Activated CD4-positive, alpha-beta T cell treated with anti-CD3 and anti-CD28 coated beads for 36 hours (primary cell): ENCODE results near the gene JAKMIP1. TPM values are rescaled to one million over a fixed set of nuclear protein-coding genes. Genes with fewer than 3 reads are reported as not detected.
"Not testable (repeated sequence)": the region's sequence is repeated elsewhere in the genome, so short reads cannot be mapped to it uniquely, and the experiment has no call there.

Source experiments
- ATAC-seq: fragments of 200-7000 bp; cut with Tn5 transposase; one replicate; pipeline ENCODE4 v1.10.0; 2021; ENCODE audit warnings: mild to moderate bottlenecking, moderate library complexity
- CTCF ChIA-PET: fragments of 350-600 bp; sonication (Branson Sonifier 250); formaldehyde crosslinking; loops from one replicate; lab custom pipeline; 2021; ENCODE audit warnings: antibody characterized with exemption; lab: Charles Lee
- POLR2A ChIA-PET: fragments of 350-600 bp; sonication (Branson Sonifier 250); formaldehyde crosslinking; loops from one replicate; lab custom pipeline; 2021; ENCODE audit warnings: antibody characterized with exemption, inconsistent platforms; lab: Charles Lee
- DNase-seq: peaks from one replicate; pipeline ENCODE4 v3.0.0-alpha.2; 2020
- H3K27ac Mint-ChIP-seq: one replicate; pipeline ENCODE4 v1.8.0; 2021; ENCODE audit warnings: mixed read lengths
- H3K27me3 Mint-ChIP-seq: one replicate; pipeline ENCODE4 v1.8.0; 2021; ENCODE audit warnings: mixed read lengths
- H3K36me3 Mint-ChIP-seq: one replicate; pipeline ENCODE4 v1.8.0; 2021; ENCODE audit warnings: low read depth, mixed read lengths
- H3K4me1 Mint-ChIP-seq: one replicate; pipeline ENCODE4 v1.8.0; 2021; ENCODE audit warnings: mixed read lengths
- H3K4me3 Mint-ChIP-seq: one replicate; pipeline ENCODE4 v1.8.0; 2021; ENCODE audit warnings: mild to moderate bottlenecking, moderate library complexity, mixed read lengths
- H3K9me3 Mint-ChIP-seq: one replicate; pipeline ENCODE4 v1.8.0; 2021; ENCODE audit warnings: low read depth, mixed read lengths
- intact Hi-C, 2 experiments: fragments of 100-400 bp; cut with DNase I in 1 of 2; cut with micrococcal nuclease in 1 of 2; formaldehyde crosslinking; loops; one replicate each; pipeline versions ENCODE4 v1.14.2 to v1.15.1; 2022 to 2024; cut with DNase I, micrococcal nuclease
- total RNA-seq, 2 experiments: library from RNA; stranded (reverse); gene quantifications; one replicate each; pipeline ENCODE4 v1.2.3, GENCODE V29; 2021

JAKMIP1 gene
- total RNA-seq, 2 experiments from 2014 or later, result 3.1 to 3.9 TPM

- H3K36me3 Mint-ChIP-seq, POLR2A ChIA-PET, H3K9me3 Mint-ChIP-seq, H3K27ac Mint-ChIP-seq, DNase-seq, H3K4me1 Mint-ChIP-seq, H3K27me3 Mint-ChIP-seq, ATAC-seq, intact Hi-C loops, H3K4me3 Mint-ChIP-seq: not testable (repeated sequence)
- CTCF ChIA-PET, result interaction anchor here (0.6 to 0.7 kb wide), 2 partner anchors 19 to 155 kb away, joined by 3 read pairs; no protein-coding TSS in a partner anchor
Measured at GRCh38 chr4:6209291-6209690, 8.9 kb upstream of the JAKMIP1 start.

GRCh38 chr4:6208416-6208815 is 8.1 kb upstream of the JAKMIP1 start:
- ChIA-PET CTCF (no interaction called here), POLR2A (no interaction called here)
- H3K4me1 Mint-ChIP-seq, result no peaks in the 10 kb centered on the region
- H3K27me3 Mint-ChIP-seq, result peaks cover 5% of the 10 kb centered on the region
- ATAC-seq, result no peak
- H3K4me3 Mint-ChIP-seq, result no peak overlapping the region
- no peaks in the 10 kb centered on the region for H3K36me3 Mint-ChIP-seq
- H3K27ac Mint-ChIP-seq, result no peak overlapping the region
- no peak for DNase-seq
- intact Hi-C loops, result no loop called here
- no peaks in the 10 kb centered on the region for H3K9me3 Mint-ChIP-seq

GRCh38 chr4:6207602-6208001 is 7.3 kb upstream of the JAKMIP1 start:
- intact Hi-C loops, result no loop called here

GRCh38 chr4:6206771-6207290 is 6.5 kb upstream of the JAKMIP1 start:
- no peak for ATAC-seq
- POLR2A ChIA-PET, result no interaction called here
- Mint-ChIP-seq H3K9me3 (no peaks in the 10 kb centered on the region), H3K27ac (no peak overlapping the region), H3K4me3 (no peak overlapping the region), H3K36me3 (no peaks in the 10 kb centered on the region), H3K27me3 (peaks cover 10% of the 10 kb centered on the region), H3K4me1 (no peaks in the 10 kb centered on the region)
- no peak for DNase-seq
- intact Hi-C loops, result no loop called here
- CTCF ChIA-PET, result no interaction called here

More at GRCh38 chr4:6207602-6208001, 7.3 kb upstream of the JAKMIP1 start:
- Mint-ChIP-seq H3K27ac (no peak overlapping the region), H3K27me3 (peaks cover 6% of the 10 kb centered on the region), H3K4me3 (no peak overlapping the region), H3K4me1 (no peaks in the 10 kb centered on the region), H3K36me3 (no peaks in the 10 kb centered on the region), H3K9me3 (no peaks in the 10 kb centered on the region)
- no peak for DNase-seq
- ChIA-PET CTCF (interaction anchor here (0.6 kb wide), 1 partner anchor 303 kb away, joined by 4 read pairs; no protein-coding TSS in a partner anchor), POLR2A (no interaction called here)
- ATAC-seq, result no peak

GRCh38 chr4:6205973-6206372 is 5.6 kb upstream of the JAKMIP1 start:
- Mint-ChIP-seq H3K36me3 (peaks cover 3% of the 10 kb centered on the region), H3K27ac (no peak overlapping the region), H3K9me3 (peaks cover 7% of the 10 kb centered on the region), H3K4me3 (no peak overlapping the region), H3K27me3 (peaks cover 17% of the 10 kb centered on the region), H3K4me1 (peaks cover 7% of the 10 kb centered on the region)
- ChIA-PET CTCF (no interaction called here), POLR2A (no interaction called here)
- intact Hi-C loops, result no loop called here
- DNase-seq (no peak), ATAC-seq (no peak)

GRCh38 chr4:6205567-6205931 is 5.2 kb upstream of the JAKMIP1 start:
- POLR2A ChIA-PET, result no interaction called here
- H3K9me3 Mint-ChIP-seq, result peaks cover 7% of the 10 kb centered on the region
- no peak overlapping the region for H3K27ac Mint-ChIP-seq
- peaks cover 18% of the 10 kb centered on the region for H3K27me3 Mint-ChIP-seq
- ATAC-seq, result no peak
- CTCF ChIA-PET, result no interaction called here
- peaks cover 7% of the 10 kb centered on the region for H3K4me1 Mint-ChIP-seq
- H3K4me3 Mint-ChIP-seq, result no peak overlapping the region
- intact Hi-C loops, result no loop called here
- H3K36me3 Mint-ChIP-seq, result peaks cover 3% of the 10 kb centered on the region
- no peak for DNase-seq

- no peak overlapping the region for H3K27ac Mint-ChIP-seq
- peaks cover 7% of the 10 kb centered on the region for H3K9me3 Mint-ChIP-seq
- H3K4me3 Mint-ChIP-seq, result no peak overlapping the region
- DNase-seq (no peak), ATAC-seq (no peak)
- peaks cover 7% of the 10 kb centered on the region for H3K4me1 Mint-ChIP-seq
- ChIA-PET CTCF (interaction anchor here (0.6 kb wide), 1 partner anchor 496 kb away, joined by 3 read pairs; no protein-coding TSS in a partner anchor), POLR2A (no interaction called here)
- H3K36me3 Mint-ChIP-seq, result peaks cover 3% of the 10 kb centered on the region
- intact Hi-C loops, result no loop called here
- H3K27me3 Mint-ChIP-seq, result peaks cover 17% of the 10 kb centered on the region
Measured at GRCh38 chr4:6204871-6205566, 4.7 kb upstream of the JAKMIP1 start.

- Mint-ChIP-seq H3K9me3 (peaks cover 7% of the 10 kb centered on the region), H3K27me3 (peaks cover 18% of the 10 kb centered on the region), H3K36me3 (peaks cover 3% of the 10 kb centered on the region), H3K4me1 (peaks cover 8% of the 10 kb centered on the region), H3K4me3 (no peak overlapping the region), H3K27ac (no peak overlapping the region)
- POLR2A ChIA-PET, result no interaction called here
- ATAC-seq (no peak), DNase-seq (no peak)
- intact Hi-C loops, result no loop called here
- CTCF ChIA-PET, result interaction anchor here (0.6 kb wide), 1 partner anchor 497 kb away, joined by 3 read pairs; no protein-coding TSS in a partner anchor
Measured at GRCh38 chr4:6204098-6204497, 3.7 kb upstream of the JAKMIP1 start.

- H3K4me1 Mint-ChIP-seq, result peaks cover 26% of the 10 kb centered on the region
- H3K36me3 Mint-ChIP-seq, result peaks cover 3% of the 10 kb centered on the region
- H3K9me3 Mint-ChIP-seq, result peaks cover 7% of the 10 kb centered on the region
- H3K4me3 Mint-ChIP-seq, result peak overlapping the region; percentile 37
- intact Hi-C loops, result no loop called here
- H3K27ac Mint-ChIP-seq, result no peak overlapping the region
- peaks cover 39% of the 10 kb centered on the region for H3K27me3 Mint-ChIP-seq
- POLR2A ChIA-PET, result interaction anchor here (1.2 kb wide), 1 partner anchor 68 kb away, joined by 3 read pairs; the partner anchor contains the start of gene WFS1
- CTCF ChIA-PET, result interaction anchor here (0.7 to 1.5 kb wide), 2 partner anchors 48 to 182 kb away, joined by 3 to 8 read pairs; no protein-coding TSS in a partner anchor
- no peak for ATAC-seq
- no peak for DNase-seq
Measured at GRCh38 chr4:6201580-6202091, 1.3 kb upstream of the JAKMIP1 start.

GRCh38 chr4:6200922-6201362 is 593 bp upstream of the JAKMIP1 start:
- no peak for DNase-seq
- peak overlapping the region; percentile 37 for H3K4me3 Mint-ChIP-seq
- CTCF ChIA-PET, result interaction anchor here (0.7 to 1.5 kb wide), 5 partner anchors 49 to 181 kb away, joined by 3 to 8 read pairs (median 3); no protein-coding TSS in a partner anchor

GRCh38 chr4:6199422-6199921 is 877 bp downstream of the JAKMIP1 start:
- Mint-ChIP-seq H3K36me3 (peaks cover 3% of the 10 kb centered on the region), H3K27ac (no peak overlapping the region), H3K27me3 (peaks cover 42% of the 10 kb centered on the region), H3K4me3 (peak overlapping the region; percentile 68), H3K9me3 (peaks cover 7% of the 10 kb centered on the region), H3K4me1 (peaks cover 26% of the 10 kb centered on the region)
- POLR2A ChIA-PET, result interaction anchor here (1.4 kb wide), 1 partner anchor 16 kb away, joined by 6 read pairs; no protein-coding TSS in a partner anchor
- ATAC-seq (no peak), DNase-seq (peak; percentile 31)
- intact Hi-C loops, result loop anchor here in 1 of 2 experiments (2.0 kb wide), 1 partner anchor 19 kb away; no protein-coding TSS in a partner anchor
- CTCF ChIA-PET, result interaction anchor here (1.0 kb wide), 1 partner anchor 50 kb away, joined by 4 read pairs; no protein-coding TSS in a partner anchor

More at GRCh38 chr4:6200922-6201362, 593 bp upstream of the JAKMIP1 start:
- intact Hi-C loops, result loop anchor here in 1 of 2 experiments (1.0 kb wide), 2 partner anchors 20 to 68 kb away; partner anchors contain the start of gene WFS1
- Mint-ChIP-seq H3K4me1 (peaks cover 26% of the 10 kb centered on the region), H3K36me3 (peaks cover 3% of the 10 kb centered on the region), H3K27ac (no peak overlapping the region), H3K27me3 (peaks cover 42% of the 10 kb centered on the region), H3K9me3 (peaks cover 7% of the 10 kb centered on the region)
- POLR2A ChIA-PET, result interaction anchor here (1.2 kb wide), 1 partner anchor 69 kb away, joined by 3 read pairs; the partner anchor contains the start of gene WFS1
- ATAC-seq, result no peak
